IgD-negative memory B cell (primary cell): ENCODE measurements around the gene EGLN3. TPM values are rescaled to one million over a fixed set of nuclear protein-coding genes. Genes with fewer than 3 reads are reported as not detected.
"Not testable (repeated sequence)": the region's sequence is repeated elsewhere in the genome, so short reads cannot be mapped to it uniquely, and the experiment has no call there.

ENCODE experiments used
- H3K27ac Mint-ChIP-seq, 3 donors: one replicate each; pipeline ENCODE4 v1.8.0; 2020 to 2022; ENCODE audit warnings: mild to moderate bottlenecking in 3 of 3, mixed read lengths in 3 of 3, moderate library complexity in 1 of 3
- H3K27me3 Mint-ChIP-seq: one replicate; pipeline ENCODE4 v1.8.0; 2021; ENCODE audit warnings: mixed read lengths
- H3K36me3 Mint-ChIP-seq: one replicate; pipeline ENCODE4 v1.8.0; 2020; ENCODE audit warnings: mild to moderate bottlenecking, mixed read lengths
- H3K4me1 Mint-ChIP-seq, 3 donors: one replicate each; pipeline ENCODE4 v1.8.0; 2020 to 2022; ENCODE audit warnings: mixed read lengths in 3 of 3, mild to moderate bottlenecking in 1 of 3
- H3K4me3 Mint-ChIP-seq, 4 donors: one replicate each; pipeline ENCODE4 v1.8.0; 2020 to 2022; ENCODE audit warnings: mild to moderate bottlenecking in 4 of 4, mixed read lengths in 4 of 4, moderate library complexity in 3 of 4
- H3K9me3 Mint-ChIP-seq, 3 donors: one replicate each; pipeline ENCODE4 v1.8.0; 2020 to 2021; ENCODE audit warnings: mixed read lengths in 3 of 3, mild to moderate bottlenecking in 1 of 3
- polyA plus RNA-seq: library from polyadenylated mRNA; unstranded; fragments of 300-500 nt; fragmentation: Illumina TruSeq; gene quantifications from one replicate; pipeline ENCODE4 v1.2.3, GENCODE V29; 2021

EGLN3 gene
- polyA plus RNA-seq, 1 donor from 2014 or later = 0.60 TPM

DNA sequence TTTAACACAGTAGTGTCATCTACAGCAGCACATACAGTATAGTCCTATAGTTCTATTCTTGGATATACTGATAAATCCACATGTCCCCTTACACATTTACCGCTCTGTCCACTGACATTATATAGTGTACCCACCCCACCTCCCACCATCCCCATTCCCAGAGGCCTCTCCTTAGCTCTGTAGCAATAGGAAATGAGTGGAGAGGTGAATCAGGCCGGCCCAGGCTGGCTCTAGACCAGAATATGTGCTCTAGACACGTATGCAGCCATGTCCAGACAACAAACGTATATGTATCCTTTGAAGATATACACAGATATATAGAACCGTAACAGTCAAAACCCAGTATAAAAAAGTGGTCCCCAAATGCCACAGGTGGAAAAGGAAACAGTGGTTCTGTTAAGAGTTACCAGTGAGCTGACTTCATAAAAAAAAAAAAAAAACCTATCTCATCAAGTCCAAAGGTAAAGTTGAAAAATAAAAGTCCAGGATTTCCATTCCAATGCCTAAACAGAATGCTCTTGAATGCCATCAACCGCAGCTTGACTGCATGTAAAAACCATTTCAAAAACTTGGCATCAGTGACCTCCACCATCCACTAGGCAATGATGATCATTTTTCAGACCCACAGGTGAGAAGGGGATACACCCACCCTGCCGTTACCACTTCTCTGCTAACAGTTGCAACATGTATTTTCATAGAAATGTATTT is 16.7 kb downstream of the EGLN3 start:
- H3K4me3 Mint-ChIP-seq = no peak overlapping the region
- peaks cover 4% of the 10 kb centered on the region for H3K27me3 Mint-ChIP-seq
- no peak overlapping the region for H3K27ac Mint-ChIP-seq
- H3K9me3 Mint-ChIP-seq = peaks cover 0 to 2% (median 0%) of the 10 kb centered on the region in 3 donors
- H3K36me3 Mint-ChIP-seq = no peaks in the 10 kb centered on the region
- H3K4me1 Mint-ChIP-seq = no peaks in the 10 kb centered on the region

DNA sequence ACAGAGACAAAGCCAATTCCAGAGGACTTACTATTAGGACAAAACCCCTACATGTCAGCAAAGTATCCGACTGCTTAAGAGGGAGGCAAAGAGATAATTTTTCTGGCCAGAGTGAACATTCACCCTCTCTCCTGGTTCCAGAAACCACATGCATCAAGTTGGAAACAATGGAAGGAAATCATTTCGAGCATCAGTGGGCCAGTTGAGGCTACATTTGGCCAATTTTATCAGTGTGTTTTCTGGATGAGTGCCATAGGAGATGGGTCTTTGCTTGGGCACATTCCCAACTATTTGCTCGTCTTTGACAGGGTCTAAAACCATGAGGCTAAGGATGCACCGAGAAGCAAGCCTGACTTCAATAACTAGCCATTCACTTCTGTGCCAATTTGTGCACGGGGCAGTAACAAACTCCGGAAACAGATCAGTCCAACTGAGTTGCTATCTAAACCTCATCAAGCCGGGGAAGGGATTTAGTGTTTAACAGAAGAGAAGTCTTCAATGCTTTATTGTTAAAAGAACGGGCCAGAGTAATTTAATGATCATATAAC is 17.4 kb downstream of the EGLN3 start:
- peaks cover 0 to 2% (median 0%) of the 10 kb centered on the region in 3 donors for H3K9me3 Mint-ChIP-seq
- H3K4me1 Mint-ChIP-seq = no peaks in the 10 kb centered on the region
- no peaks in the 10 kb centered on the region for H3K36me3 Mint-ChIP-seq
- peak overlapping the region in 1 of 3 donors; percentile 20 for H3K27ac Mint-ChIP-seq
- H3K4me3 Mint-ChIP-seq = no peak overlapping the region
- H3K27me3 Mint-ChIP-seq = peaks cover 4% of the 10 kb centered on the region

DNA sequence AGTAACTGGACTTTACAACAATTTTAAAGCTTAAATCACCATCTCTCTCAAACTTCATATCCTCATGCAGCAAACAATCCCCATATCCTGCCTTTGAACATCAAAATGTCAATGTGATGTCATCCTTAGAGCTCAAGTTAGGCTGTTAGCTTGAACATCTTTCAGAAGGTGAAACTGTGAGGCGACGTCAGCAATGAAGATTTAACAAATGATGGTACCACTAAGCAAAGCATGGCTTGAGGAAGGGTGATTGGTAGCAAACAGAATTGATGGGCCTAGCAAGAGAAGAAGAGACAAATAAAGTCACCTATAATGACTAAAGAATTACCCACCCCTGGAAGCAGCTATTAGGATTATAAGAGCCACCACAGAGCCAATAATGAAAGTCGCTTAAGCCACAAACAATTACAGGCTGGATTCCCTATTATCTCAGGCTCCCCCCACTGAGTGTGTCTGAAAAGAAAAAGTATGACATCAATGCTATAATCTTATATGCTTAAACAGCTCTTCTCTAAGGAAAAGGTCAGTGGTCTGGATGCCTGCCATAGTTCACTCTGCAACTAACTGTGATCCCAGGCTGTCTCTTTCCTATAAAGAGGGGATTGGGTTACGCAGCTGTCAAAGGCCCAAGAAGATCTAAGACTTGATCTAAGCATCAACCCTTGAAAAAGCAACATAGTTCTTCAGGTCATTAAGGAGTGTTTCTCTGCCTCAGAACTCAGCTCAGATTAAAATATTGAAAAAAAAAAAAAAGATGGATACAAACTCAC is 18.1 kb downstream of the EGLN3 start:
- no peak overlapping the region for H3K4me3 Mint-ChIP-seq
- no peak overlapping the region for H3K27ac Mint-ChIP-seq
- no peaks in the 10 kb centered on the region for H3K36me3 Mint-ChIP-seq
- H3K9me3 Mint-ChIP-seq = peaks cover 2 to 4% (median 3%) of the 10 kb centered on the region in 3 donors
- H3K4me1 Mint-ChIP-seq = no peaks in the 10 kb centered on the region
- peaks cover 4% of the 10 kb centered on the region for H3K27me3 Mint-ChIP-seq

DNA sequence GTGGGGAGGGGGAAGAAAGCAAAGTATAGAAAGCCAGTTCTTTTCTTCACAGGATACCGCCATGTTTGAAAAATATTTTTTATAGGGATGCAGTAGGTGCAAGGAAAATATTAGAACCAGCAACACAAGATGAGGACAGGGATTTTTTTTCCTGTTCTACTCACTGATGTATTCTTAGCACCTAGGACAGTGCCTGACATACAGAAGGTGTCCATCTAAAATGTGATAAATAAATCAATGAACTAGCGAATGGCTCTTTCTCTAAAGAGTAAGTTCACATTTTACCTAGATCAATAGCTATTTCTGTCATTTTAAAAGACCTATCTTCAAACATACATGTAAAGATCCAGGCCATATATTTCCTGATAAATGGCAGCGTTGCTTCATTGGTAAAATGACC is 18.8 kb downstream of the EGLN3 start:
- H3K4me1 Mint-ChIP-seq = no peaks in the 10 kb centered on the region
- H3K4me3 Mint-ChIP-seq = no peak overlapping the region
- no peaks in the 10 kb centered on the region for H3K36me3 Mint-ChIP-seq
- peaks cover 4% of the 10 kb centered on the region for H3K27me3 Mint-ChIP-seq
- no peak overlapping the region for H3K27ac Mint-ChIP-seq
- peaks cover 2 to 4% (median 3%) of the 10 kb centered on the region in 3 donors for H3K9me3 Mint-ChIP-seq

DNA sequence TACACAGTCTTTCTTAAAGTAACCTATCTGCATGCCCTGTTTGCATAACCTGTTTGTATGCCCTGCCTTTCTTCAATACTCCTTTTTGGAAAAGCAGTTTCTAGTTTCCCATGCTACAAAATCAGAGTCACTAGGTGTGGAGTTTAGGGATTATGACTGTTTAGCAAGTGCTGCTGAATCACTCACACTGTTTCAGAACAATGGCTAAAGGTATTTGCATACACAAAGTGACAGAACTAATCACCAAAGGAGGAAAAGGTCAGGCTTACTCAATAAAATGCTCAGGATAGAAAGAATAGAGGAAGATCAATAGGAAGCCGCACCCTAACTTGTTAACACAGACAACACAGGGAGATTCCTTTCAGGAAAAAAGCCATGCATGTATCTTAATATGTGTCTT is 19.4 kb downstream of the EGLN3 start:
- Mint-ChIP-seq H3K4me3 (no peak overlapping the region), H3K27me3 (peaks cover 4% of the 10 kb centered on the region), H3K4me1 (no peaks in the 10 kb centered on the region), H3K27ac (no peak overlapping the region), H3K36me3 (no peaks in the 10 kb centered on the region), H3K9me3 (peaks cover 2 to 4% (median 3%) of the 10 kb centered on the region in 3 donors)

DNA sequence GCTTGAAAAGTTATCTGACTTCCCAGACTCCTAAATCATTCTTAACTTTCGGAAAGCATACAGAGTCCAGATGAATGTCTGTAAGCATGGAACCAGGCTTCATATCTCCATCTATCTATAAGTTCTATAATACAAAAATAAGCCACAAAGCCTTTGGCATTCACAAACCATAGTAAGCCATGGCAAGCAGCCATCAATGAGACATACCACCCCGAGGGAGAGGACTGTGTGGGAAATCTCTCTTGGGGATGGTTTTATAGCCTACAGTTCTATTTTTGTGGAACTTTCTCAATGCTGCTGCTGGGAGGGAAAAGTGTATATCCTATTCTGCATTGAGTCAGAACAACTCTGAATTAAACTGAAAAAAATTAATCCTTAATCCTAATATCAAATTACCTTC is 20.4 kb downstream of the EGLN3 start:
- H3K27ac Mint-ChIP-seq = no peak overlapping the region
- no peak overlapping the region for H3K4me3 Mint-ChIP-seq
- H3K9me3 Mint-ChIP-seq = peaks cover 2 to 4% (median 3%) of the 10 kb centered on the region in 3 donors
- no peaks in the 10 kb centered on the region for H3K4me1 Mint-ChIP-seq
- no peaks in the 10 kb centered on the region for H3K36me3 Mint-ChIP-seq
- H3K27me3 Mint-ChIP-seq = peaks cover 4% of the 10 kb centered on the region

DNA sequence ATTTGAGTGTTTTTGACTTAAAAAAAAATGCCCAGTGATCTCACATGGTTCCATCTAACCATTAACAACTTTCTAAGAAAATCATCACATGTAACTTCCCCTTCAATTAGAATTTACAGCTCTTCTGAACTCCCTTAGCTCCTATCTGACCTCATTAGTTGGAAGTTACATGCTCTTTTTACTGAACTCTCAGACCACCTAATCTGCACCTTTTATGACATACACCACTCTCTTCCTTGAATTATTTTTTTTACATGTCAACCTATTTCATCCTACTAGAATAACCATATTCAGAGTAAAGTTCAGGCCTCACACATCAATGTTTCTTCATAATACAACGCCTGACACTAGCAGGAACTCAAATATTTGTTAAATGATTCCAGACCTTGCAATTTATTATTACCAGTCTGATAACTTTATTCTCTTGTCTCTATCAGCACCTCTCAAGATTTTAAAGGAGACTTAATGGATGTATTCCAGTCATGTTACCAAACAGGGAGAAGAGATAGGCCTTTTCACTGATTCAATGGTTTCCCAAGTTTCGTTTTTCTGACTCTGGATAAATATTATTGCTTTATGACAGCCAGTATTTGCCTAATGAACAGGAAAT is 21.0 kb downstream of the EGLN3 start:
- Mint-ChIP-seq H3K27ac (no peak overlapping the region), H3K9me3 (peaks cover 2 to 4% (median 3%) of the 10 kb centered on the region in 3 donors), H3K36me3 (no peaks in the 10 kb centered on the region), H3K4me1 (no peaks in the 10 kb centered on the region), H3K27me3 (peaks cover 4% of the 10 kb centered on the region), H3K4me3 (no peak overlapping the region)

DNA sequence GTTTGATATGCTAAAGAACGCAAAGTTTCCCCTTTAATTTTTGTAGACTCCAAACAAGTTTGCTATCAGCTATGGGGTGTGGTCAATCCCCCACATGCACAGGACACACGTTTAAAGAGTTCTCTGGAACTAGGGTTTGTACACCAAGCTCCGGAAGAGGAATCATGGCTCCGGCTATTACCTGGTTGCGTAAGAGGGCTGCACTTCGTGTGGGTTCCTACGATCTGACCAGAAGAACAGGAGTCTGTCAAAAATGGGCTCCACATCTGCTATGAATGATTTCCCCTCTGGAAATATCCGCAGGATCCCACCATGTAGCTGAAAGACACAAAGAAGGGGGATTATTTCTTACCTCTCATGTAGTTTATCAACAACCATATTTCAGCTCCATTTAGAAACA is 22.0 kb downstream of the EGLN3 start:
- Mint-ChIP-seq H3K27ac (no peak overlapping the region), H3K27me3 (peaks cover 4% of the 10 kb centered on the region), H3K36me3 (no peaks in the 10 kb centered on the region), H3K9me3 (peaks cover 2 to 4% (median 3%) of the 10 kb centered on the region in 3 donors), H3K4me3 (no peak overlapping the region), H3K4me1 (no peaks in the 10 kb centered on the region)

DNA sequence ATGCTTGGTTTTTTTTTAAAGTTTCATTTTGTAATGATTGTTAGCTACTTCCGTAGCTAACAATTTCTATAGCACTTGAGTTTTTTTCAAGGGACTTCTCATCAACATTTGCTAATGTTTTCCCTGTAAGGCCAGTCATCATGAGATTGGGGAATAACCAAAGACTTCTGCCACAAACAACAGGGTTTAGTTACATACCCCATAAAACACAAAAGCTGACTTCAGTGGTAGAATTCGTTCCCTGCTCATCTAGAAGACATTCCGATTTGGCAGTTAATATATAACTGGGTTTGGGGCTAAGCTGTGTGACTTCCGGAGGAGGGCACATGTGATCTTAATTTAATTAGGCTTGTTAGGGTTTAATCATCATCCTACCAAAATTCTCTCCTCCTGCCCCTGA is 22.9 kb downstream of the EGLN3 start:
- Mint-ChIP-seq H3K4me1 (no peaks in the 10 kb centered on the region), H3K36me3 (no peaks in the 10 kb centered on the region), H3K27ac (no peak overlapping the region), H3K9me3 (peaks cover 2 to 4% (median 3%) of the 10 kb centered on the region in 3 donors), H3K4me3 (no peak overlapping the region), H3K27me3 (peaks cover 4% of the 10 kb centered on the region)

DNA sequence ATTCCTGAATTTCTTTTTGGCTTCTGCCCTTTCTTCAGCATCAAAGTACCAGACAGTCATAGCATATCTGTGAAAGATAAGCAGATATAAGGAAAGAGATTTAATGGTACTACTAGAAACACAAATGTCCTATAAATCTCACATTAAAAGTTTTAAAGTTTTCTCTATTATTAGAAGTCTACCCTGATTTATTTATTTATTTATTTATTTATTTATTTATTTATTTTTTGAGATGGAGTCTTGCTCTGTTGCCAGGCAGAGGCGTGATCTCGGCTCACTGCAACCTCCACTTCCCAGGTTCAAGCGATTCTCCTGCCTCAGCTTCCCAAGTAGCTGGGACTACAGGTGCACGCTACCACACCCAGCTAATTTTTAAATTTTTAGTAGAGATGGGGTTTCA is 23.9 kb downstream of the EGLN3 start:
- not testable (repeated sequence) for H3K27me3 Mint-ChIP-seq, H3K36me3 Mint-ChIP-seq, H3K4me3 Mint-ChIP-seq, H3K9me3 Mint-ChIP-seq, H3K27ac Mint-ChIP-seq, H3K4me1 Mint-ChIP-seq

DNA sequence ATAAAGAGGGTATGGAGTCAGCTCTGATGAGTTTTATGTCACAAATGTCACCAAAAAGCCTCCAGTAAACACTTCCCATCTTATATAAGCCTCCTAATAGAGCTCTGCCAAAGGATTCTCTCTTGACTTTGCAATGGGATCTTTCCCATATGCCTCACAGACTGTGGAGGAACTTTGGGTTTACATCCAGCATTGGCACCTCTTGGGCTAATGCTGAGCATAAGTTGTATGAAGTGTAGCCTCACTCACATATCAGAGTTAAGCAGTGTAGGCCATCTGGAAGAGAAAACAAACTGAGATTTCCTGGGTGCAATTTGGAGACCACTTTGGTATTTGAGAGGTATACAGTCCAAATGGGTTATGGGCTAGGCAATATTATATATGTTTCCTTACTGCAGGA is 24.9 kb downstream of the EGLN3 start:
- Mint-ChIP-seq H3K27ac (no peak overlapping the region), H3K4me3 (no peak overlapping the region), H3K27me3 (peaks cover 3% of the 10 kb centered on the region), H3K9me3 (peaks cover 0 to 4% (median 3%) of the 10 kb centered on the region in 3 donors), H3K36me3 (no peaks in the 10 kb centered on the region), H3K4me1 (no peaks in the 10 kb centered on the region)

DNA sequence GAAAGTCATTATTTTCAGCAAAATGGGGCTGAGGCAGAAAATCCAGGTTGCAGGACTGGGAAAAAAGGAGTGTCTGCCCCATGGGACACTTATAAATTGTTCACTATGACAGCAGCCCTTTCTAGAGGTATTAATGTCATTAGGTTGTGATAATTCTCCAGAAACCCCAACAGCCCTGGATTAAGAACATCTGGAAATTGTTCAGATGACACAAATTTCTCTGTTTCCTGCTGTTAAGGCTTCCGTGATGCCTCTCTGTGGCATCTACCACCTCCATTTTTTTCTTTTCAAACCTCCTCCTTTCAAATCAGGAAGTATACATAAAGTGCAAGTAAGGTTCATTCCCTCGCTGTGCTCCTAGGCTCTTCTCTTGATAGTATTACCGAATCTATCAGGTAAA is 25.6 kb downstream of the EGLN3 start:
- Mint-ChIP-seq H3K36me3 (no peaks in the 10 kb centered on the region), H3K27me3 (no peaks in the 10 kb centered on the region), H3K27ac (no peak overlapping the region), H3K4me3 (no peak overlapping the region), H3K9me3 (peaks cover 0 to 4% (median 3%) of the 10 kb centered on the region in 3 donors), H3K4me1 (no peaks in the 10 kb centered on the region)

DNA sequence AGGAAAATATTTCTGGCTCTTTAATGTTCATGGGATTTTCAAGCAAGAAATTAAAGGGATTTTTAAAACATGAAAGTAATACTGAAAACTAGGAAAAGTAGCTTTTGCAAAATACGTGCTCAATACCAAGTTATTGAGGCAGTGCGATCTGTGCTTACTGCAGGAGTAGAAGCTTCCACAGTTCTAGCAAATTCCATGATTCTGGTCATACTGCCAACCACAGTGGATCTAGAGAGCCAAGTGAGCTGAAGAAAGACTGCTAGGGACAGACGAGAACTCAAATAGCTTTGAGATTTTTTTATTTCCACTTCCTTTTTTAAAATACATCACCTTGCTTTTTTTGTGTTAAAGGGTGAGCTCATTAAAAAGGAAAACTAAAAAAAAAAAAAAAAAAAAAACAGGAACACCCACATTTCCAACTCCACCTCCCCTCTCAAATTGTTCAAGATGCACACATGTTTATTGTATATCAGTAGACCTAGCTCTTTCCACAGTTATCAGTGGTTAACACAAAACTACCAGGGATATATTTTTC is 26.2 kb downstream of the EGLN3 start:
- Mint-ChIP-seq H3K27ac (no peak overlapping the region), H3K4me1 (no peaks in the 10 kb centered on the region), H3K36me3 (no peaks in the 10 kb centered on the region), H3K9me3 (peaks cover 0 to 4% (median 3%) of the 10 kb centered on the region in 3 donors), H3K27me3 (no peaks in the 10 kb centered on the region), H3K4me3 (no peak overlapping the region)

DNA sequence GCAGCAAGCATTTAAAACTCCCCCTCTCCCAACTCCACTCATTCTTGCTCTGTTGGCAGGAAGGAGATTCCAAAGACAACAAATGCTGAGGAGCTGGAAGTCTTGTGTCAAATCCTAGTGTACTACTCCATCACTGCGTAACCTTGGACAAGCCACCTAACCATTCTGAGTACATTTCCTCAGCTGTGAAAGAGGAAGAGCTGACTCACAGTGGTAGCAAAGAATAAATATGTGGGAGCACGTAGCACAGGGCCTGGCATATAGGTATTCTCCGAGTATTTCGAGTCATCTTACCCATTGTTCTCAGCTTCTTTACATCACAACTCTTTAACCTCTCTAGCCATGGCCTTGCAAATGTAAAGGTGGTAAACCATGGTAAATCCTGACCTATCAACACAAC is 28.7 kb downstream of the EGLN3 start:
- H3K36me3 Mint-ChIP-seq = no peaks in the 10 kb centered on the region
- H3K4me3 Mint-ChIP-seq = no peak overlapping the region
- peaks cover 0 to 2% (median 0%) of the 10 kb centered on the region in 3 donors for H3K9me3 Mint-ChIP-seq
- H3K4me1 Mint-ChIP-seq = no peaks in the 10 kb centered on the region
- no peaks in the 10 kb centered on the region for H3K27me3 Mint-ChIP-seq
- H3K27ac Mint-ChIP-seq = no peak overlapping the region

DNA sequence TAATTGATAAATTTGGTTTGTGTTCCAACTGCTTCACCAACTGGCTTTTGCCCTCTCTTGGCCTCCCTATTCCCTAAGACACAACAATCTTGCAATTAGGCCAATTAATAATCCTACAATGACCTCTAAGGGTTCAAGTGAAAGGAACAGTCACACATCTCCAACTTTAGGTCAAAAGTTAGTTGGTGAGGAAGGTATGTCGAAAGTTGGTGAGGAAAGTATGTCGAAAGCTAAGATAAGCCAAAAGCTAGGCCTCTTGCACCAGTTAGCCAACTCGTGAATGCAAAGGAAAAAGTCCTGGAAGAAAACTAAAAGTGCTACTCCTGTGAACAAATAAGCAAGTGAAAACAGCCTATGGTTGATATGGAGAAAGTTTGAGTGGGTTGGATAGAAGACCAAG is 32.6 kb downstream of the EGLN3 start:
- Mint-ChIP-seq H3K36me3 (no peaks in the 10 kb centered on the region), H3K4me1 (no peaks in the 10 kb centered on the region), H3K9me3 (peaks cover 0 to 2% (median 0%) of the 10 kb centered on the region in 3 donors), H3K27me3 (no peaks in the 10 kb centered on the region), H3K4me3 (no peak overlapping the region), H3K27ac (no peak overlapping the region)
